ENCODE measurements around the gene NTSR2.

Gene NTSR2, protein sequence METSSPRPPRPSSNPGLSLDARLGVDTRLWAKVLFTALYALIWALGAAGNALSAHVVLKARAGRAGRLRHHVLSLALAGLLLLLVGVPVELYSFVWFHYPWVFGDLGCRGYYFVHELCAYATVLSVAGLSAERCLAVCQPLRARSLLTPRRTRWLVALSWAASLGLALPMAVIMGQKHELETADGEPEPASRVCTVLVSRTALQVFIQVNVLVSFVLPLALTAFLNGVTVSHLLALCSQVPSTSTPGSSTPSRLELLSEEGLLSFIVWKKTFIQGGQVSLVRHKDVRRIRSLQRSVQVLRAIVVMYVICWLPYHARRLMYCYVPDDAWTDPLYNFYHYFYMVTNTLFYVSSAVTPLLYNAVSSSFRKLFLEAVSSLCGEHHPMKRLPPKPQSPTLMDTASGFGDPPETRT
- 0 reads per million in 4 donors for total RNA-seq

DNA sequence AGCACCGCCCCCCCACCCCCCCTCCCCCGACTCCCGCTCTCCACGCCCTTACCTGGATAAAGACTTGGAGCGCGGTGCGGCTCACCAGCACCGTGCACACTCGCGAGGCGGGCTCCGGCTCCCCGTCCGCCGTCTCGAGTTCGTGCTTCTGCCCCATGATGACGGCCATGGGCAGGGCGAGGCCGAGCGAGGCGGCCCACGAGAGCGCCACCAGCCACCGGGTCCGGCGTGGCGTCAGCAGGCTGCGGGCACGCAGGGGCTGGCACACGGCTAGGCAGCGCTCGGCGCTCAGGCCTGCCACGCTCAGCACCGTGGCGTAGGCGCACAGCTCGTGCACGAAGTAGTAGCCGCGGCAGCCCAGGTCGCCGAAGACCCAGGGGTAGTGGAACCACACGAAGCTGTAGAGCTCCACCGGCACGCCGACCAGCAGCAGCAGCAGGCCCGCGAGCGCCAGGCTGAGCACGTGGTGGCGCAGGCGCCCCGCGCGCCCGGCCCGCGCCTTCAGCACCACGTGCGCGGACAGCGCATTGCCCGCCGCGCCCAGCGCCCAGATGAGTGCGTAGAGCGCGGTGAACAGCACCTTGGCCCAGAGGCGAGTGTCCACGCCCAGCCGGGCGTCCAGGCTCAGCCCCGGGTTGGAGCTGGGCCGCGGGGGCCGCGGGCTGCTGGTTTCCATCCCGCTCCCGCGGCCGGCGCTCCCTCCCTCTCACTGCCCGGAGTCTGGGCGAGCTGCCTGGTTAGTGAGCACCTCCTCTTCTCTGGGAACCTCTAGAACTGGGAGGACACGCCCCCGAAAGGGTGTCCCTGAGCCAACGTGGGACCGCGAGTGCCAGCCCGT lies at the start of gene NTSR2:
NTSR2 (minus strand) TSS at position 742 of the 838 bp plus-strand sequence; CDS start at position 676, 66 bp downstream.
- DNase-seq, result no peak

DNA sequence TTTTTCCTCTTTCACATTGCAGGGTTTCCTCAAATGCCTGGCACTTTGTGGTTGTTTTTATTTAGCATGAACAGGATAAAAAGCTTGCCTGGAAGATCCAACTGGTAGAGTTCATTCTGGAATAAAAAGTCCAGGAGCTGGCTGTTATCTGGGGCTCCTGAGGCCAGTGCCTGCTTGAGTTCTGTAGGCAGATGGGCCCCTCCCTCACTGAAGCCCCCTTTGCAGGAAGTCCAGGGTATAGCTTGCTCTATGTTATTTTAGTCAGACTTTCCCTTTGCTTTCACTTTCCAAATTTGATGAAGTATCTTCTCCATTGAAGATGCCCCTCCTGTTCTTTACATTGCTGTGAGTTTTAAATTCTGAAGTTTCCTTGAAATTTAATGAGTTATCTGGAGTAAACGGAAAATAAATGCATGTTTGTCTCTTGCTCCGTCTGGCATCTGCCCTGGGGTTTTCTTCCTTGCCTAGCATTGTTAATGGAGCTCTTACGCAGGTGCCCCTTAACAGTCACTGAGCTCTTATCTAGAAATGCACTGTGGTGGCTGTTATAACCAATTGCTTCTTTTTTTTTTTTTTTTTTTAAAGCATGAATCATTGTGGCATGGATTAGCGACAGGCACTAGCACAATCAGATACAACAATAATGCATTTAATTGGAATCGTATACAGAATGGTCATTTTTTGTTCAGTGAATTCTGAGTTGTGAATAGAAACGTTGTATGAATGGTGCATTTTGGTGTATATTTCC lies 49.4 kb upstream of the NTSR2 start:
- no peak for DNase-seq

DNA sequence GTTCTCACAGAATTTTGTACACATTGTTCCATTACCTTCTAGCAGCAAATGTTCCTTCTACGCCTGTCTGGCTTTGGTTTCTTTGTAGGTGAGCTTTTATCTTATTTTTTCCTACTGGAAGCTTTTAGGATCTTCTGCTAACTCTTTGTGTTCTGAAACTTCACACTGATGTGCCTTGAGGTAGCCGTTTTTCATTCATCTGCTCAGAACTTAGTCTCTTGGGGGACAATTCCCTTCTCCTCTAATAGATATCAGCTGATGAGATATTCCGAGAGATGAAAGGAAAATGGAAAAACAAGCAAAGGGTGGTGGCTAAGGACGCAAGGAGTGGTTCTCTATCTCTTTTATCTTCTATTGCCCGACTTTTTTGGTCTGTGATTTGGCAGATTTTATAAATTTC lies 48.6 kb upstream of the NTSR2 start:
- DNase-seq, result no peak

DNA sequence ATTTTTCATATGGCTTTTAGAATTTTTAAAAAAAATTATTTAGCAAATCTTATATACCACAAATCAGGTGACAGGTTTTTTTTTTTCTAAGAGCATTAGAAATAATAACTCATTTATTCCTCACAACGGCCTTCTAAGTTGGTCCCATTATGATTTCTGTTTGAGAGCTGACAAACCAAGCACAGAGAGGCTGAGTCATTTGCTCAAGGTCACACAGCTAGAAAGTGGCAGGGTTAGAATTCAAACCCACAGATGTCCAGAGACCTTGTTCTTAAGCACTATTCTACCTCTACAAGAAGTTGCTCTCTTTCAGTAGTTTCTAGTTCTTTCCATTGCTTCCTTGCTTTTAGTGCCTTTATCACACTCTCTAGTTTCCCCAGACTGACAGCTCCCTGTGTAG lies 47.6 kb upstream of the NTSR2 start:
- DNase-seq, result no peak

DNA sequence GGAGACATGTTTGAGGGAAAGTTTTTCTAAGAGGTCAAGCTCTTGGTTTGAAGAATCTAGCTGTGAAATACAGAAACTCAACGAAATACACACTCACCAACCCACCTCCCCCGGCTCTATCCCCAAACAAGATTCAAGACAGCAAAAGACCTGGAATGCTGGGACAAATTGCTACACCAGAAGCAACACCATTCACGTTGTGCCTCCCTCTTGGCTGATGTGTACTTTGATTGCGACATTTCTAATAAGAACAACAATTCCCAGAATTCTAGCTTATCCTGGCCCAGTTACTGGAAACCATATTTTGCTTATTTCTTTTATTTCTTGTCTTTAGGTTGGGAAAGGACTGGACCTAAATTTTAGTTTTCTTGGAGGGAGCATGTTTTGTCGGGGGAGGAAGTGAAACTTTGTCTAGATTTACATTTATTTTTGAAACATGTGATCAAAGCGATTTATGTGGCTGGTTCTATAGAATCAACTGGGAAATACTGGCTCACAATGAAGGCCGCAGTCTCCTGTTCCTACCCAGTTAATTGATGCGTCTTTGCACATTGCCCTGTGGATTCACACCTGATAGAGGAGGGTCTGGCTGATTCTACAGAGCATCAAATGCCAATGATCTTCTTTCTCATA lies 46.8 kb upstream of the NTSR2 start:
- no peak for DNase-seq

DNA sequence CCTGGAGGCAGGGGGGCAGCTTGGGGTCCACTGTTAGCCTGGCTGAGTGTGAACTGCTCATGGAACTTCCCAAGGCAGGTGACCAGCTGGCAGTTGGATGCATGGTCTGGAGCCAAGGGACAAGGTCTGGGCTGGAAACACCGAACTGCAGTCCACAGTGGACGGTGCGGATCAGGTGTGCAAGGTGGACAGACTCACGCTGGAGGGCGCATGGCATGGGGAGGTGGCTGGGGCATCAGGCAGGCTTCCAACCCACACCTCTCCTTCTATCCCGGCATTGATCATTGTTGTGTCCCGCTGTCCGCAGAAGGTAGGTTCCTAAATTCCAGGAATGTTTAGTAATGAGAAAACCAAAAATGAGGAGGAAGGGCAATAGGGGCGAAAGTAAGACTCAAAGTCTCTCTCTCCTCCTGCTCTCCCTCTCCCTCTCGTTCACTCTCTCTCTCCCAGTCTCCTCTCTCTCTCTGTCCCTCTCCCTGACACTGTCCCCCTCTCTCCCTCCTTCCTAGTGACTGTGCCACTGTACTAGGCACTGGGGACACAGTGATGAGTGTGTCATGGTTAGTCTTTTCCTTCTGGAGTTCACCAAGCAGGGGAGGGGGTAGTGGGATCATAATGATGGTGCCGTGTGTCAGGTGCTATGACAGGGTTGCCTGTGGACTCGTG lies 46.1 kb upstream of the NTSR2 start:
- DNase-seq, result no peak

DNA sequence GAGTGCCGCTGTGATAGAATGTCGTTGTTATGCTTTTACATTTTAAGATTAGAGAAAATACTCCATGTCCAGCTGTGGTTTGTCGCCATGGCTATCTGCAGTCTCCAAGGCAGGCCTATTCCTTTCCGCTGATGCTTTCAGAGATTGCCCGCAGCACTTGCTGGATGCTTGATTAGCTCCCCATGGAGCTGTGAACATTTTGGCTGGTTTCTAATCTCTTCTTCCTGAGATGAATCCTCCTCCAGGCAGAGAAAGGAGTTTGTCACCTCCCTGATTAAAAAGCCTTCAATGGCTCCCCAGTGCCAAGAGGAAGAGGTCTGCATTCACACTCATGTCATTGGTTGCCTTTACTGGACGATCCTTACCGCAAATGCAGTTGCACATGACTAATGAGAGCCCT lies 43.8 kb upstream of the NTSR2 start:
- DNase-seq, result no peak

DNA sequence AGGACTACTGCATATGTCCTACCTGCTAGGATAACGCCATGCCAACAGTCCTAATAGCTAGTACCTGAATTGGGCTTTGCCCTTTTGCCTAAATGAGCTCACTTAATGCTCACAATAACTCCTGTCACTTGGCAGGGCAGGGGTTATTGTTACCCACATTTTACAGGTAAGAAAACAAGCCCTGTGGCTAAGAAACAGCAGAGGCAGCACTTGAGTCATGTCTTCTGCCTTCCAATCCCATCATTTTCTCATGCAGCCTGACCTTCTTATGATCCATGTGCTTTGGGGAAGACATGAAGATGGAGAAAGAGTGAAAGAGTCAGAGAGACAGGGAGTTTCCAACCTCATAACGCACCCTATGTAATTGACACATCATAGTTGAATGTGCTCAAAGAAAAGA lies 42.9 kb upstream of the NTSR2 start:
- no peak for DNase-seq

DNA sequence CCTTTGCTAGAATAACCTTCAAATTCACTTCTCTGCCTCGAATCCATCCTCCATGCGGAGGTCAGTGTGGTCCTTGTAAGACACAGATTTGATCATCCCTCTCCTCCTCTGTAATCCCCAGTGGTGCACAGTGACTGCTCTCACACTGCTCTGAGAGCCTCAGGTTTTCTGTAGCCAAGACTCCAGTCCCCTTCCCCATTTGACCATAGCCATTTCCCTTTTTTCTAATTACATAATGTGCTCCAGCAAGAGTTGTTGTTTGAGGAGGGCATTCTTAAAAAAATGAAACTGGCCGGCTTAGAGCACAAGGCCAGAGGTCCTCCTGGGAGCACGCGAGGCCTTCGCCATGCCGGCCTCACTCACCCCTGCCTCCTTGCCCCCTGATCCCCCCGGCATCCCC lies 41.8 kb upstream of the NTSR2 start:
- no peak for DNase-seq

DNA sequence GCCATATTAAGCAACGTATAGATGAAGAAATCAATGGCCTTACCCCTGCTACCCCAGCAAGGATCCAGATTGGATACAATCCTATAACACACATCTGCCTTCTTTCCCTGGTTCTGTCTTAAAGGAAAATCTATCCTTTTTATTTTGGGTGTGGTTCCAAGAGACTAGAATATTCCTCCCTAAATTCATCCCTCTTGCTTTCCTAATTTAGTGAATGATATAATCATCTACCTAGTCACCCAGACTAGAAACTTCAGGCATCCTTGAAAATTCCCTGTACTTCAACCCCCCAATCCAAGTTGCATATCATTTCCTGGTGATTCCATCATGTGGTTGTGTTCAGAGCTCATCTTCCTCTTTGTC lies 41.3 kb upstream of the NTSR2 start:
- DNase-seq, result no peak

DNA sequence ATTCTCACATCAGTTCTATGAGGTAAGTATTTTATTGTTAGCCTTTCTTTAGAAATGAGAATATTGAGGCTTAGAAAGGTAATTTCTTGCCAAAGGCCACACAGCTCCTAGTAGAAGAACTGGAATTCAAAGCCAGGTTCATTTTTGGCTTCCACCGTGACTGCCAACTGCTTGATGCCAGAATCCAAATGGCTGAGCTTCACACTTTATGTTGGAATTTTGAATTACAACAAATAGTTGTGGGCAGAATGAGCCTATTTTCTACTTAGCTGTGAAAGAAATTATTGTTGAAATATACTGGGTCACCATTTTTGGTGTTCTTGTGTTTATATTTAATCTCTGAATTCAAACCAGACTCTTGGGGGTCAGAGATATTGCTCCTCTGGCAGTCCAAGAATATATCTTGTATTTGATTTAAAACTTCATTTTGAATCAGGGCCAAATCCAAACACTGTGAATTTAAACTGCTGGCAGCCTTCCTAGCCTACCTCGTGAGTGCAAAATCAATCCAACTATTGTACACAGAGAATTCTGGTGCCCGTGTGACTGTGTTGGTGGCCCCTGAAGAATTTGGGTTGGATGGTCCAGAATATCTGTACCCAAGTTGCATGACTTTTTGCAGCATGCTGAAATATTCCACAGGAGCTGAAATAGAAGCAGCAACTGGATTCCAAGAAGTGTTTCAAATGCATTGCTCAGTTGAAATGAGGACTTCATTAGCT lies 40.8 kb upstream of the NTSR2 start:
- DNase-seq, result no peak

DNA sequence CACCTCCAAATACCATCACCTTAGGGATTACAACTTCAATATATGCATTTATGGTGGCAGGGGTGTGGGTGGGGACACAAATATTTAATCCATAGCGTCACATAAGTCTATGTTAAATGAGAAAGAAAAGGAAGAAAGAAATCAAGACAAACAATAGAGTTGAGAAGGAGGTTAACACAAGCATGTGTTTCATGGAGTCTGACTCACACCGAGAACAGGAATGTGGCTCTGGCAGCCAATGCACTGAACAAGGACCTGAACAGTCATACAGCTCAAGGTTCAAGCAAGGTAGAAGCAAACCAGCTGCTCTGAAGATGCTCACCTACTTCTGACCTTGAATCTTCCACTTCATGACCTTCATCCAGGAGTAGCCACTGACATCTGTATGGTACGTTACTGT lies 40.2 kb upstream of the NTSR2 start:
- DNase-seq, result no peak

DNA sequence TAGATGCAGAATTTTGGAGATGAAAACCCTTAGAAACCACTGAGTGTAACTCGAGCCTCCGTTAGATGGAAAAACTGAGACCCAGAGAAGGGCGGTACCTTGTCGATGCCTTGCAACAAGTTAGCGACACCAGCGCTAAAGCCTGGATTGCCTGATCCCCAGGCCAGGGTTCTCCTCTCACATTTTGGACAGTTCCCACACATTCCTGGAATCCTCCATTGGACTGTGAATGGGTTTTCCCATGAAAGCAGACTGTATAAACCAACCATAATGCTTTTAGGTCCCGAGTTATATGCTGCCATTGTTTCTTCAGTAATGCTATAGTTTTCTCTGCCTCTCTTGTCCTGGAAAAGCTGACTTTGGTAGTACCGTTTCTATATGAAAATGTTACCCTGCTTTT lies 39.3 kb upstream of the NTSR2 start:
- no peak for DNase-seq

DNA sequence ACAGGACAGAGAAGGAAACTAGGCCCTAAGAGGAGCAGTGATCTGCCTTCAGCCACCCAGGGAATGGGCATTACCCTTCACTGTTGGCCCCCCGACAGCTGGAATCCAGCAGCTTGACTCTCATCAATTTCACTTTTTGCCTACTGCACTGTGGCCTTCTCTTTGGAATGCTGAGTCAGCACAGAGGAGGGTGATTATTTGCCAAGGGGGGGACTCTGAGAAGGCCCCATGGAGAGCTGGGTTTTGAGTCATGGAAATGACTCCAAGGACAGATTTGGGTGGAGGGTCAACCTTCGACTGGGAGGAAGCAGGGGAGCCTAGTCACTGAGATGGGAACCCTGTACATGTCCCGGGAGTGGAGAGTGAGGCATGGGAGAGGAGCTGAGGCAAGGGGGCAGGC lies 38.1 kb upstream of the NTSR2 start:
- DNase-seq, result no peak

DNA sequence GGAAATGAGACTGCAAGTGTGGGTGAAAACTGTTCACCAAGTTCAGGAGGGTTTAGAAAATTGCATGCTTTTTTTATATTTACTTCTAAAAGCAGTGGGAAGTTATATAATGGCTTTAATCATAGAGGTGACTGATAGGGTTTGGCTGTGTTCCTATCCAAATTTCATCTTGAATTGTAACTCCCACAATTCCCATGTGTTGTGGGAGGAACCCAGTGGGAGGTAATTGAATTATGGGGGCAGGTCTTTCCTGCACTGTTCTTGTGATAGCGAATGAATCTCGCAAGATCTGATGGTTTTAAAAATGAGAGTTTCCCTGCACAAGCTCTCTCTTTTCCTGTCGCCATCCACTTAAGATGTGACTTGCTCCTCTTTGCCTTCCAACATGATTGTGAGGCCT lies 35.7 kb upstream of the NTSR2 start:
- DNase-seq, result no peak

DNA sequence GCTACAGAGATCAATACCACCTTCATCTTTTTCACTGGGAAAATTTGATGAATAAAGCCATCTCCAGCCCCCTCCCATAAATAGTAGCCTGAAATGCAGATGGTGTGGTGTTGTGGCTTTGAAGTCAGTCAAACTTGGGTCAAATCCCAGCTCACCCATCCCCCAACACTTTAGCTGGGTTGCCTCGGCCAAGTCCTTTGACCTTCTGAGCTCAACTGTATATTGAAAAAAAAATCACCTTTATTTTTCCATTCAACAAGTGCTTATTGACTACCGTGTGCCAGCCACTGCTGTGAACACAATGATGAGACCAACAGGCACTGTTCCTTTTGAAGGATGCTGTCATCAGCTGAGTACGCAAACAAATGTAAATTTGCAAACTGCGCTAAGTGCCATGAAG lies 35.1 kb upstream of the NTSR2 start:
- no peak for DNase-seq

DNA sequence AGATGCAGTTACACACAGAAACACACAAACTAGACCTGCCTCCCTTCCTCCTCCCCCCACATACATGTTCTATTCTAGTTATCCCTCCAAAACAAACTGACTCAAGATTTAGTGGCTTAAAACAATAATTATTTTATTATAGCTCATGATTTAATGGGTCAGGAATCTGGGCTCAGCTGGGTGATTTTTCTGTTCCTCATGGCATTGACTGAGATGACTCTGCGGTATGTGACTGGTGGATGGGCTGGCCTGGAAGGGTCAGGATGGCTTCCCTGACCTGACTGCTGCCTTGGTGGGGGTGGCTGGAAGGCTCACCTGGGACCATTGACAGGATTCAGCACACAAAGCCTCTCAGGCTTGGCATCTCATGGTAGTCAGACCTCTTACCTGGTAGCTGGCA lies 33.7 kb upstream of the NTSR2 start:
- DNase-seq, result no peak

DNA sequence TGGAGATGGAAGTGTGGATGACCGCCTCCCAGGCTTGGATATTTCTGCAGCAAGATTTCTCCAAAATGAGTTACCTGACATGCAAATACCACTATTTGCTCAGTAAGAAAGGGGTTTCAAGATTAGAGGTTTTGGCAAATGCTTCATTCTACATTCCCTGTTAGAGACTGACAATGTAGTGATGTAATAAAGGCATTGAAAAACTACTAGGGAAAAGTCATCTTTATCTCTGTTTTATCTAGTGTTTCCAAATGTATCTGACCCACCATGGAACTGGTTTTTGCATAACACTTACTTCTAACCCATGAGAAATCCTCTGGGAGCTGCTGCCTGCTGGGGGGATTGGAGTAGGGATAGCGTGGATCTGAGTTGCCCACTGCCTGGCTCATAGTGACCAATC lies 33.0 kb upstream of the NTSR2 start:
- no peak for DNase-seq

DNA sequence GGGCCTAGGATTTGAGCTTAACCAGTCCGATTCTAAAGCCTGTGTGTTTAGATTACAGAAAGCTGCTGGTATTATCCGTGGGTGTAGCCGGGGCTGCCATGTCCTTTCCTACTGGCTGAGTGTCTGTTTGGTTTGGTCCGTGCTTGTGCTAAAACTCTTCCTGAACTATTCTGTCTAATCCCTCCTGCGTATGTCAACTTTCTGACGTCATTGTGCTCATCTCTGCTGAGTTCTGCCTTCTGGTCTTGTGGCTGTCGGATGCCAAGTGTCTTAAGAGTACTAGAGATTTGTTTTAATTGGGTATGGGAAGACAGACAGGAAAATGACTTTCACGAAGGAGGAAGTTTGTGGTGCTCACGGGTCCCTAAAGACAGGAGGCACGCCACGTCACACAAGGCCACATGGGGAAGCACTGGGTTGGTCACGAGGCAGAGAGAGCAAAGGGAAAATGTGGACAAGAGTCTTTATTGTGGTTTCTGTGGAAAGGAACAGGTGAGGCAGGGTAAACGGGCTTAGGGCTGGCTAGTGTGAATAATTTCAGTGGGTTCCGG lies 31.8 kb upstream of the NTSR2 start:
- DNase-seq, result no peak

DNA sequence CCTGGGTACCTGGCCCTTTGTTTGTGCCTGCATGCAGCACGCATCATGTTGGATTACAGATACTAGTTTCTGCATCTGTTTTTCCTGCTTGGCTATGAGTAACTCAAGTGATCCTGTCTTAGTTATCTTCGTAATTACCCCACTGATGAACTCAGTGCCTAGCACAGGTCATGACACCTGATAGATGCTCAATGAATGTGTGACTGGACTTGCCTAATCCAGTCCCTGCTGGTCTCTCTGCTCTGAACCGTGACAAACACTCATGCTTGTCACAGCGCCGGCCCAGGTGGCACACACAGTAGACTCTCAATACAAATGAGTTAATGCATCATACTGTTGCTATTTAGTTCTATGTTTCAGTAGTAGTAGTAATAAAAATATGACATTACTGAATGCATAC lies 31.2 kb upstream of the NTSR2 start:
- DNase-seq, result no peak

Measured in T-helper 1 cell (primary cell).